ENCODE data around the gene MYOM1.

Gene MYOM1

DNA sequence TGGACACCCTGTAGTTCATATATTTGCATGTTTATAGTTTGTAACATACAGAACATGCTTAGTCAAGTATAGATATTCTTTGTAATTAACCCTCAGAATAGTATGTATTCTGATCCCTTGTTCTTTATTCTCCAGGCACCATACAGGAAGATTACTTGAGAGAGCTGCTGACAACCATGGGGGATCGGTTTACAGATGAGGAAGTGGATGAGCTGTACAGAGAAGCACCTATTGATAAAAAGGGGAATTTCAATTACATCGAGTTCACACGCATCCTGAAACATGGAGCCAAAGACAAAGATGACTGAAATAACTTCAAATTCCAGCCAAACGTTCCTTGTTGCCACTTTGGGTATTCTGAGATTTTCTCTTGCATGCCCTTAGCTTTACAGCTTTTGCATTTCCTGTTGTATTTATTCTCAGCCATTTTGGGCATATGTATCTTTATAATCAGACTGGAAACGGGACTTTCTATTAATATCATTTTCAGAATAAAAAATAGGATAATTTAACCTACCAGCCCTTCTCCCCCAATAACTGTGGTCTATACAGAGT, 35.9 kb upstream of the MYOM1 start:
- H2AFZ ChIP-seq = no peak overlapping the region
- H3K9me3 ChIP-seq (ENCODE audit: control insufficient read depth, low read length) = no peaks in the 10 kb centered on the region
- H3K9ac ChIP-seq = no peak overlapping the region
- H3K27ac ChIP-seq = no peak overlapping the region
- peak overlapping the region; percentile 63 for H3K4me2 ChIP-seq (ENCODE audit: low read length)
- no peak overlapping the region for H3K4me3 ChIP-seq (ENCODE audit: low read depth, low read length)
- H3K79me2 ChIP-seq = peaks cover 17% of the 10 kb centered on the region
- H3K27me3 ChIP-seq (ENCODE audit: control insufficient read depth, insufficient read depth, low read length) = no peaks in the 10 kb centered on the region
- peaks cover 8% of the 10 kb centered on the region for H3K4me1 ChIP-seq
- TF ChIP-seq CTCF (IDR thresholded peaks at IDR 0.05) = no peak
- H3K36me3 ChIP-seq (ENCODE audit: control insufficient read depth, insufficient read depth, low read length) = no peaks in the 10 kb centered on the region

GRCh38 chr18:3254725-3255124, 35.0 kb upstream of the MYOM1 start:
- no peak overlapping the region for H3K4me3 ChIP-seq (ENCODE audit: low read depth, low read length)
- no peak overlapping the region for H3K9ac ChIP-seq
- H2AFZ ChIP-seq = no peak overlapping the region
- no peaks in the 10 kb centered on the region for H3K9me3 ChIP-seq (ENCODE audit: control insufficient read depth, low read length)
- peaks cover 7% of the 10 kb centered on the region for H3K4me1 ChIP-seq
- H3K27ac ChIP-seq = no peak overlapping the region
- no peak overlapping the region for H3K4me2 ChIP-seq (ENCODE audit: low read length)
- H3K79me2 ChIP-seq = peaks cover 17% of the 10 kb centered on the region
- no peaks in the 10 kb centered on the region for H3K36me3 ChIP-seq (ENCODE audit: control insufficient read depth, insufficient read depth, low read length)
- no peak for TF ChIP-seq CTCF (IDR thresholded peaks at IDR 0.05)
- no peaks in the 10 kb centered on the region for H3K27me3 ChIP-seq (ENCODE audit: control insufficient read depth, insufficient read depth, low read length)

- Histone ChIP-seq H3K9me3 (ENCODE audit: control insufficient read depth, low read length) (no peaks in the 10 kb centered on the region), H2AFZ (no peak overlapping the region), H3K27me3 (ENCODE audit: control insufficient read depth, insufficient read depth, low read length) (no peaks in the 10 kb centered on the region), H3K79me2 (peaks cover 24% of the 10 kb centered on the region), H3K27ac (no peak overlapping the region), H3K36me3 (ENCODE audit: control insufficient read depth, insufficient read depth, low read length) (no peaks in the 10 kb centered on the region), H3K4me3 (ENCODE audit: low read depth, low read length) (no peak overlapping the region), H3K9ac (no peak overlapping the region), H3K4me2 (ENCODE audit: low read length) (no peak overlapping the region), H3K4me1 (peaks cover 7% of the 10 kb centered on the region)
- no peak for TF ChIP-seq CTCF (IDR thresholded peaks at IDR 0.05)
Measured at GRCh38 chr18:3252843-3253242, 33.1 kb upstream of the MYOM1 start.

GRCh38 chr18:3251963-3252277, 32.2 kb upstream of the MYOM1 start:
- Histone ChIP-seq H3K79me2 (peaks cover 24% of the 10 kb centered on the region), H3K9me3 (ENCODE audit: control insufficient read depth, low read length) (no peaks in the 10 kb centered on the region), H2AFZ (no peak overlapping the region), H3K4me2 (ENCODE audit: low read length) (peak overlapping the region; percentile 22), H3K27me3 (ENCODE audit: control insufficient read depth, insufficient read depth, low read length) (no peaks in the 10 kb centered on the region), H3K9ac (no peak overlapping the region), H3K4me1 (peaks cover 4% of the 10 kb centered on the region), H3K27ac (no peak overlapping the region), H3K4me3 (ENCODE audit: low read depth, low read length) (no peak overlapping the region), H3K36me3 (ENCODE audit: control insufficient read depth, insufficient read depth, low read length) (no peaks in the 10 kb centered on the region)
- no peak for TF ChIP-seq CTCF (IDR thresholded peaks at IDR 0.05)

DNA sequence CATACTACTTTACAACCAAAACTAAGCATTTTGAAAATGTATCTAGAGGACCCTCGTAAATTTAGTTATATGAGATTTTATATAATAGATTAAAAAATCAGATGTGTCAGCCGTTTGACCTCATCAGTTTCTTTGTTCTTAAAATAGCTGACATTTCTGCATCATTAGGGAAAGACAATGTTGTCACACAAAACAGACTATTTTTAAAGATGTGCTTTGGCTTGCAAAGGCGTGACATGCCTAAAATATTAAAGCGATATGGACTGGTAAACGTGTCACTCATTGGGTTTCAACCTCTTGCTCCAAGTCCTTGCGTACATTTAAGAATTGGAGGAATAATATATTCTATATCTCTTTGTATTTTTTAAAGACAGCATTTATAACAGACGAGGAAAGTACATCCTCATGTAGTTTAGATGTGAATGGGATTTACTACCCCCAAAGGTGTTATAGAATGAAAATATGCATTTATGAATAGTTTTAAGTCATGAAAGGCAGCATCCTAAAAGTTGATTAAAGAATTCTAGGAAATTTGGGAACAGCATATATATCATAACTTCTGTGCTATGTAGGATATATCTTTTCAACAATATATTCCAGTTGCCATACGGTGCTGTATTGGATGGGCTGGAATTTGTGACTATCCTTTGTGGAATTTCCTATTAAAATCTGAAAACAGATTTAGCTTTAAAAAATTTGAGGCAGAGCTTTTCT, 31.6 kb upstream of the MYOM1 start:
- peaks cover 2% of the 10 kb centered on the region for H3K4me1 ChIP-seq

More for the DNA sequence above, 31.6 kb upstream of the MYOM1 start:
- H2AFZ ChIP-seq = no peak overlapping the region
- no peak overlapping the region for H3K4me3 ChIP-seq (ENCODE audit: low read depth, low read length)
- peaks cover 24% of the 10 kb centered on the region for H3K79me2 ChIP-seq
- H3K4me2 ChIP-seq (ENCODE audit: low read length) = peak overlapping the region; percentile 22
- TF ChIP-seq CTCF (IDR thresholded peaks at IDR 0.05) = no peak
- no peaks in the 10 kb centered on the region for H3K9me3 ChIP-seq (ENCODE audit: control insufficient read depth, low read length)
- H3K9ac ChIP-seq = no peak overlapping the region
- no peak overlapping the region for H3K27ac ChIP-seq
- H3K27me3 ChIP-seq (ENCODE audit: control insufficient read depth, insufficient read depth, low read length) = no peaks in the 10 kb centered on the region
- no peaks in the 10 kb centered on the region for H3K36me3 ChIP-seq (ENCODE audit: control insufficient read depth, insufficient read depth, low read length)

Measured in parathyroid adenoma (tissue), 2 donors.